Smooth muscle cell (in vitro differentiated cells): ENCODE measurements around the gene ROBO1. TPM values are rescaled to one million over a fixed set of nuclear protein-coding genes. Genes with fewer than 3 reads are reported as not detected.

Experiments
- DNase-seq: peaks from one replicate; lab custom pipeline; 2025; ENCODE audit not compliant: unreplicated experiment; lab: John Stamatoyannopoulos, UW
- H2AFZ ChIP-seq: fragments of 200-600 bp; sonication (generic); 2 replicates; pipeline ENCODE4 v1.6.0; 2016; ENCODE audit warnings: antibody characterized with exemption, low read depth, mild to moderate bottlenecking
- H3F3A ChIP-seq: fragments of 200-600 bp; sonication (generic); 2 replicates; pipeline ENCODE4 v1.6.0; 2017; ENCODE audit warnings: antibody characterized with exemption, low read depth
- H3K27ac ChIP-seq: fragments of 200-600 bp; sonication (generic); 2 replicates; pipeline ENCODE4 v1.5.1; 2016; ENCODE audit warnings: low read depth, mild to moderate bottlenecking
- H3K27me3 ChIP-seq: fragments of 200-600 bp; sonication (generic); 2 replicates; pipeline ENCODE4 v1.6.1; 2016; ENCODE audit warnings: low read depth, mild to moderate bottlenecking
- H3K36me3 ChIP-seq: fragments of 200-600 bp; sonication (generic); 2 replicates; pipeline ENCODE4 v1.5.1; 2016; ENCODE audit warnings: low read depth
- H3K4me1 ChIP-seq: fragments of 200-600 bp; sonication (generic); 2 replicates; pipeline ENCODE4 v1.5.1; 2016; ENCODE audit warnings: low read depth
- H3K4me2 ChIP-seq: fragments of 200-600 bp; sonication (generic); 2 replicates; pipeline ENCODE4 v1.6.0; 2016; ENCODE audit warnings: mild to moderate bottlenecking
- H3K4me3 ChIP-seq: fragments of 200-600 bp; sonication (generic); 2 replicates; pipeline ENCODE4 v1.5.1; 2016; ENCODE audit warnings: mild to moderate bottlenecking
- H3K79me2 ChIP-seq: fragments of 200-600 bp; sonication (generic); 2 replicates; pipeline ENCODE4 v1.6.0; 2016; ENCODE audit warnings: low read depth, mild to moderate bottlenecking
- H3K9ac ChIP-seq: fragments of 200-600 bp; sonication (generic); 2 replicates; pipeline ENCODE4 v1.6.0; 2016; ENCODE audit warnings: low read depth
- H3K9me3 ChIP-seq: fragments of 200-600 bp; sonication (generic); replicated peaks from 2 replicates; pipeline ENCODE4 v1.5.1; 2016; ENCODE audit warnings: low read depth
- H4K20me1 ChIP-seq: fragments of 200-600 bp; sonication (generic); 2 replicates; pipeline ENCODE4 v1.6.0; 2016; ENCODE audit warnings: low read depth
- CTCF ChIP-seq: fragments of 200-600 bp; sonication (generic); IDR thresholded peaks from 2 replicates; pipeline ENCODE4 v1.5.1; 2017; ENCODE audit warnings: borderline replicate concordance, mild to moderate bottlenecking, antibody characterized with exemption; ENCODE audit not compliant: insufficient read depth, poor library complexity, severe bottlenecking
- WGBS: methylation state at CpG from one replicate; pipeline ENCODE4 v1.1.7; 2016; ENCODE audit warnings: low lambda C conversion rate; 5-methylcytosine and 5-hydroxymethylcytosine counted together
- polyA plus RNA-seq: library from polyadenylated mRNA; unstranded; fragments of >200 nt; fragmentation: Nextera tagmentation; extraction: Ambion mirVana; gene quantifications from 2 replicates; pipeline ENCODE4 v1.2.1, GENCODE V29; 2016
- total RNA-seq: library from RNA; depleted of rRNA; stranded (reverse); fragments of >200 nt; gene quantifications from 2 replicates; pipeline ENCODE4 v1.2.3, GENCODE V29; 2014

Gene ROBO1
- total and polyA plus RNA-seq, 2 experiments from 2014 or later: 30.5 to 79.5 TPM

- H3K4me2 ChIP-seq: no peak overlapping the region
- DNase-seq: no peak
- 96% methylated on average over 2 of the region's 2 CpGs for WGBS
- no peak for TF ChIP-seq CTCF
- H2AFZ ChIP-seq: no peak overlapping the region
- H3K79me2 ChIP-seq: no peaks in the 10 kb centered on the region
- no peaks in the 10 kb centered on the region for H3K9me3 ChIP-seq
- H3K4me3 ChIP-seq: no peak overlapping the region
- H4K20me1 ChIP-seq: no peaks in the 10 kb centered on the region
- no peaks in the 10 kb centered on the region for H3F3A ChIP-seq
- no peaks in the 10 kb centered on the region for H3K27me3 ChIP-seq
- no peaks in the 10 kb centered on the region for H3K4me1 ChIP-seq
- H3K27ac ChIP-seq: no peak overlapping the region
- H3K9ac ChIP-seq: no peak overlapping the region
- H3K36me3 ChIP-seq: no peaks in the 10 kb centered on the region
These were observed 658.0 kb downstream of the ROBO1 start for GRCh38 chr3:79109754-79110153.

- TF ChIP-seq CTCF: no peak
- Histone ChIP-seq H3K9ac (no peak overlapping the region), H3F3A (no peaks in the 10 kb centered on the region), H3K27me3 (peaks cover 4% of the 10 kb centered on the region), H3K9me3 (no peaks in the 10 kb centered on the region), H3K36me3 (no peaks in the 10 kb centered on the region), H2AFZ (no peak overlapping the region), H3K4me2 (no peak overlapping the region), H3K79me2 (no peaks in the 10 kb centered on the region), H3K4me1 (no peaks in the 10 kb centered on the region), H4K20me1 (no peaks in the 10 kb centered on the region), H3K4me3 (no peak overlapping the region), H3K27ac (no peak overlapping the region)
- 65% methylated on average over 5 of the region's 5 CpGs for WGBS
- DNase-seq: no peak
These were observed 664.5 kb downstream of the ROBO1 start for GRCh38 chr3:79103307-79103706.

GRCh38 chr3:79097964-79098660 is 669.7 kb downstream of the ROBO1 start:
- 61% methylated on average over 1 of the region's 1 CpG for WGBS
- no peaks in the 10 kb centered on the region for H3K79me2 ChIP-seq
- no peak for TF ChIP-seq CTCF

GRCh38 chr3:79094654-79095053 is 673.1 kb downstream of the ROBO1 start:
- Histone ChIP-seq H3K9ac (no peak overlapping the region), H2AFZ (no peak overlapping the region), H3K9me3 (no peaks in the 10 kb centered on the region), H3K27ac (no peak overlapping the region), H3F3A (no peaks in the 10 kb centered on the region), H3K27me3 (no peaks in the 10 kb centered on the region), H3K4me1 (no peaks in the 10 kb centered on the region), H3K36me3 (no peaks in the 10 kb centered on the region), H3K4me3 (no peak overlapping the region), H3K79me2 (no peaks in the 10 kb centered on the region), H4K20me1 (no peaks in the 10 kb centered on the region), H3K4me2 (no peak overlapping the region)
- no peak for TF ChIP-seq CTCF
- DNase-seq: no peak

More at GRCh38 chr3:79097964-79098660, 669.7 kb downstream of the ROBO1 start:
- no peak overlapping the region for H2AFZ ChIP-seq
- no peaks in the 10 kb centered on the region for H3K9me3 ChIP-seq
- no peak overlapping the region for H3K4me3 ChIP-seq
- H3K4me2 ChIP-seq: no peak overlapping the region
- no peaks in the 10 kb centered on the region for H4K20me1 ChIP-seq
- H3F3A ChIP-seq: no peaks in the 10 kb centered on the region
- H3K27me3 ChIP-seq: peaks cover 4% of the 10 kb centered on the region
- no peak for DNase-seq
- no peak overlapping the region for H3K27ac ChIP-seq
- H3K9ac ChIP-seq: no peak overlapping the region
- no peaks in the 10 kb centered on the region for H3K4me1 ChIP-seq
- no peaks in the 10 kb centered on the region for H3K36me3 ChIP-seq
